ENCODE data around the gene SPANXD. TPM values are rescaled to one million over a fixed set of nuclear protein-coding genes. Genes with fewer than 3 reads are reported as not detected.
"Not testable (repeated sequence)": the region's sequence is repeated elsewhere in the genome, so short reads cannot be mapped to it uniquely, and the experiment has no call there.

Gene SPANXD
- total RNA-seq (2014; rRNA removed; shearing (Covaris generic); ENCODE audit: low replicate concordance) = not detected in 2 replicates

- H3K9ac ChIP-seq (ENCODE audit: low read length); H4K20me1 ChIP-seq (ENCODE audit: insufficient read depth, low read depth, low read length); H3K27ac ChIP-seq (ENCODE audit: low read length); H3K9me2 ChIP-seq (replicated peaks; ENCODE audit: insufficient read depth, low read length); DNase-seq; H3K27me3 ChIP-seq (ENCODE audit: low read length); H3K4me2 ChIP-seq (ENCODE audit: low read depth, low read length, poor library complexity, severe bottlenecking); H3K4me3 ChIP-seq (ENCODE audit: low read length); H3K4me1 ChIP-seq (ENCODE audit: low read length); H3K36me3 ChIP-seq (ENCODE audit: insufficient read depth, low read length); H3K9me3 ChIP-seq (ENCODE audit: low read length); H2AFZ ChIP-seq (ENCODE audit: low read length); H3K79me2 ChIP-seq (ENCODE audit: low read length): not testable (repeated sequence)
These were observed at the start of gene SPANXD for GRCh38 chrX:141698639-141699038. TSS of gene SPANXD (minus strand) at chrX:141698739. CDS start at chrX:141698405, 334 bp downstream.

- Histone ChIP-seq H3K27ac (ENCODE audit: low read length) (no peak overlapping the region), H3K9me3 (ENCODE audit: low read length) (peaks cover 20% of the 10 kb centered on the region), H3K4me1 (ENCODE audit: low read length) (no peaks in the 10 kb centered on the region), H3K36me3 (ENCODE audit: insufficient read depth, low read length) (no peaks in the 10 kb centered on the region), H2AFZ (ENCODE audit: low read length) (no peak overlapping the region), H3K9me2 (replicated peaks; ENCODE audit: insufficient read depth, low read length) (no peaks in the 10 kb centered on the region), H3K4me3 (ENCODE audit: low read length) (no peak overlapping the region), H3K79me2 (ENCODE audit: low read length) (no peaks in the 10 kb centered on the region), H3K4me2 (ENCODE audit: low read depth, low read length, poor library complexity, severe bottlenecking) (no peak overlapping the region), H4K20me1 (ENCODE audit: insufficient read depth, low read depth, low read length) (no peaks in the 10 kb centered on the region), H3K27me3 (ENCODE audit: low read length) (no peaks in the 10 kb centered on the region), H3K9ac (ENCODE audit: low read length) (no peak overlapping the region)
- no peak for DNase-seq
These were observed 44.1 kb upstream of the SPANXD start for GRCh38 chrX:141742666-141743065.

DNA sequence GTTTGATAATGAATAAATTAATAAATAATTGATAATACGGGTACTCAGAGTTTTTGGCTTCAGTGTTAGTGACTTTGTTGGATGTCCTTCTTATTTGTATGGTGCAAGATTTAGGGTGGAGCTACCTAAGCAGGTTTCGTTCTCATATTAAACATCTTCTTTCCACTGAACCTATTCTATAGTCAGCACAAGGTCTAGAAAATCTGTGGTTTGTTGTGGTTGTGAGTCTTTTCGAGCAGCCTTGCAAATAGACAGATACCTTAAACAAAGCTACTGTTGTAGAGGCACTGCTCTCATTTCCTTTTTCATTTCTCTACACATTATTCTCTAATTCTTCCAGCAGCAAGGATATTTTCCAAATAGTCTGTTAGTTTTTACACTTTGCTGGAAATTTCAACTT lies 38.1 kb upstream of the SPANXD start:
- H3K4me2 ChIP-seq (ENCODE audit: low read depth, low read length, poor library complexity, severe bottlenecking) = no peak overlapping the region
- H3K9ac ChIP-seq (ENCODE audit: low read length) = no peak overlapping the region
- no peak overlapping the region for H3K4me3 ChIP-seq (ENCODE audit: low read length)
- no peaks in the 10 kb centered on the region for H3K36me3 ChIP-seq (ENCODE audit: insufficient read depth, low read length)
- H2AFZ ChIP-seq (ENCODE audit: low read length) = no peak overlapping the region
- DNase-seq = no peak
- H3K4me1 ChIP-seq (ENCODE audit: low read length) = no peaks in the 10 kb centered on the region
- no peaks in the 10 kb centered on the region for H3K79me2 ChIP-seq (ENCODE audit: low read length)
- no peak overlapping the region for H3K27ac ChIP-seq (ENCODE audit: low read length)
- H4K20me1 ChIP-seq (ENCODE audit: insufficient read depth, low read depth, low read length) = no peaks in the 10 kb centered on the region
- no peaks in the 10 kb centered on the region for H3K9me2 ChIP-seq (replicated peaks; ENCODE audit: insufficient read depth, low read length)
- H3K9me3 ChIP-seq (ENCODE audit: low read length) = peaks cover 15% of the 10 kb centered on the region
- H3K27me3 ChIP-seq (ENCODE audit: low read length) = no peaks in the 10 kb centered on the region

DNA sequence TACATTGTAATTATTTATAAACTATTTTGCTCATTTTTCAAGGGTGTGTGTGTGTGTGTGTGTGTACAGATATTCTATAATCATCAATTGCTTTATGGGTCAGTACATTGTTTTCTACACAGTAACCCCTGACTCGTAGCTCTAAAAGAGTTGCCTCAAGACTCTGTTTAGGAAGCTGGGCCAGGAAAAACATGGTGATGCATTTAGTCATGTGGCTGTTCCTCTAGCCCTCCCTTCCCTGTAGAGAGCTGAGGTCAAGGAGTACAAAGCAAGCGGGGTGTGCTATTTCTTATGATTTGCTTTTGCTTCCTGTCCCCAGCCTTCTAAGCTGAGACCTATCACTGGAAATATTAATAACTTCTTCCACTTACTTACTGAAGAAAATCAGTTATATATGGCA lies 34.8 kb upstream of the SPANXD start:
- Histone ChIP-seq H3K9me3 (ENCODE audit: low read length) (peaks cover 9% of the 10 kb centered on the region), H3K9me2 (replicated peaks; ENCODE audit: insufficient read depth, low read length) (no peaks in the 10 kb centered on the region), H3K27me3 (ENCODE audit: low read length) (no peaks in the 10 kb centered on the region), H3K4me2 (ENCODE audit: low read depth, low read length, poor library complexity, severe bottlenecking) (no peak overlapping the region), H2AFZ (ENCODE audit: low read length) (no peak overlapping the region), H3K79me2 (ENCODE audit: low read length) (no peaks in the 10 kb centered on the region), H3K4me3 (ENCODE audit: low read length) (no peak overlapping the region), H3K4me1 (ENCODE audit: low read length) (no peaks in the 10 kb centered on the region), H4K20me1 (ENCODE audit: insufficient read depth, low read depth, low read length) (no peaks in the 10 kb centered on the region), H3K36me3 (ENCODE audit: insufficient read depth, low read length) (no peaks in the 10 kb centered on the region), H3K27ac (ENCODE audit: low read length) (no peak overlapping the region), H3K9ac (ENCODE audit: low read length) (no peak overlapping the region)
- no peak for DNase-seq

DNA sequence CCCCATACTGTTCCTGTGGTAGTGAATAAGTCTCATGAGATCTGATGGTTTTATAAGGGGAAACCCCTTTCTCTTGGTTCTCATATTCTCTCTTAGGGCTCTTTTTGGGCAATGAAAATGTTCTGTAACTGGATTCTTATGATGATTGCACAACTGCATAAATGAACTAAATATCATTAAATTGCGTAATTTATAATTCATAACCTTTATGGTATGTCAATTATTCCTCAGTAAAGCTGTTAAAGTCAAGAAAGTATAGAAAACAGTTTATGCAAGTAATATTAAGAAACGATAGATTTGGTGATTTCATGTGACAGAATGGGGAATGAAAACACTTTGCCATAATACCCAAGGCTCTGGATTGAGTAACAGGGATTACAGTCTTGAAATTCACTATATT lies 33.5 kb upstream of the SPANXD start:
- H3K9me3 ChIP-seq (ENCODE audit: low read length) = peaks cover 12% of the 10 kb centered on the region
- no peak for DNase-seq
- no peaks in the 10 kb centered on the region; the same call in 1 of the 2 replicates for H3K9me2 ChIP-seq (replicated peaks; ENCODE audit: insufficient read depth, low read length)
- no peak overlapping the region for H3K9ac ChIP-seq (ENCODE audit: low read length)
- no peak overlapping the region for H3K27ac ChIP-seq (ENCODE audit: low read length)
- H3K4me2 ChIP-seq (ENCODE audit: low read depth, low read length, poor library complexity, severe bottlenecking) = no peak overlapping the region
- H3K36me3 ChIP-seq (ENCODE audit: insufficient read depth, low read length) = no peaks in the 10 kb centered on the region
- H3K4me3 ChIP-seq (ENCODE audit: low read length) = no peak overlapping the region
- no peaks in the 10 kb centered on the region for H4K20me1 ChIP-seq (ENCODE audit: insufficient read depth, low read depth, low read length)
- H3K4me1 ChIP-seq (ENCODE audit: low read length) = no peaks in the 10 kb centered on the region
- H2AFZ ChIP-seq (ENCODE audit: low read length) = no peak overlapping the region
- no peaks in the 10 kb centered on the region for H3K79me2 ChIP-seq (ENCODE audit: low read length)
- no peaks in the 10 kb centered on the region for H3K27me3 ChIP-seq (ENCODE audit: low read length)

GRCh38 chrX:141724186-141724585 lies 25.6 kb upstream of the SPANXD start:
- H3K4me2 ChIP-seq (ENCODE audit: low read depth, low read length, poor library complexity, severe bottlenecking) = no peak overlapping the region
- no peaks in the 10 kb centered on the region for H4K20me1 ChIP-seq (ENCODE audit: insufficient read depth, low read depth, low read length)
- H3K9ac ChIP-seq (ENCODE audit: low read length) = no peak overlapping the region
- no peaks in the 10 kb centered on the region for H3K27me3 ChIP-seq (ENCODE audit: low read length)
- H3K9me3 ChIP-seq (ENCODE audit: low read length) = peaks cover 22% of the 10 kb centered on the region
- H3K27ac ChIP-seq (ENCODE audit: low read length) = no peak overlapping the region
- H2AFZ ChIP-seq (ENCODE audit: low read length) = no peak overlapping the region
- no peak overlapping the region for H3K4me3 ChIP-seq (ENCODE audit: low read length)
- no peaks in the 10 kb centered on the region for H3K79me2 ChIP-seq (ENCODE audit: low read length)
- no peaks in the 10 kb centered on the region; the same call in 1 of the 2 replicates for H3K9me2 ChIP-seq (replicated peaks; ENCODE audit: insufficient read depth, low read length)
- no peaks in the 10 kb centered on the region for H3K4me1 ChIP-seq (ENCODE audit: low read length)
- DNase-seq = no peak
- no peaks in the 10 kb centered on the region for H3K36me3 ChIP-seq (ENCODE audit: insufficient read depth, low read length)

- Histone ChIP-seq H3K9ac (ENCODE audit: low read length) (no peak overlapping the region), H3K4me3 (ENCODE audit: low read length) (no peak overlapping the region), H3K9me3 (ENCODE audit: low read length) (peaks cover 12% of the 10 kb centered on the region), H3K79me2 (ENCODE audit: low read length) (no peaks in the 10 kb centered on the region), H3K27me3 (ENCODE audit: low read length) (no peaks in the 10 kb centered on the region), H4K20me1 (ENCODE audit: insufficient read depth, low read depth, low read length) (no peaks in the 10 kb centered on the region), H3K27ac (ENCODE audit: low read length) (no peak overlapping the region), H3K36me3 (ENCODE audit: insufficient read depth, low read length) (no peaks in the 10 kb centered on the region), H3K4me1 (ENCODE audit: low read length) (no peaks in the 10 kb centered on the region), H3K9me2 (replicated peaks; ENCODE audit: insufficient read depth, low read length) (no peaks in the 10 kb centered on the region), H2AFZ (ENCODE audit: low read length) (no peak overlapping the region), H3K4me2 (ENCODE audit: low read depth, low read length, poor library complexity, severe bottlenecking) (no peak overlapping the region)
- no peak for DNase-seq
These were observed 16.1 kb upstream of the SPANXD start for GRCh38 chrX:141714680-141715079.

DNA sequence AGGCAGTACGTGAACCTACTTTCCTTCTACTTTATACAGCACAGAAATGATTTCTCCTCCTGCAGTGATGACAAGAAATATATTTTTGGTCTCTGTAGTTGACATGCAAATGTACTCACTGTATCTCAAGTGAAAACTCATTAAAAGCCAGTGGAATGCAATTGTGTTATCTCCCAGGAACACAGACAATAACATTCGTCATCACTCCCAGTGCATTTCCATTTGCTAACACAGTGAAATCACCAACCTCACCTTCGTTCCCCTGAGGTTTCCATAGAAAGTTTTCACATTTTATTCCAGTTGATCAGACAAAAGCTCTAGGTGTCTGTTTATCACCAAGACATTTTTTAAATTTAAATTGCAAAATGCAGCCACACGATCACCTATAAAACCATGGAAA lies 2.5 kb upstream of the SPANXD start:
- Histone ChIP-seq H3K9ac (ENCODE audit: low read length) (no peak overlapping the region), H3K79me2 (ENCODE audit: low read length) (no peaks in the 10 kb centered on the region), H3K4me1 (ENCODE audit: low read length) (no peaks in the 10 kb centered on the region), H2AFZ (ENCODE audit: low read length) (no peak overlapping the region), H3K9me2 (replicated peaks; ENCODE audit: insufficient read depth, low read length) (no peaks in the 10 kb centered on the region), H3K4me2 (ENCODE audit: low read depth, low read length, poor library complexity, severe bottlenecking) (no peak overlapping the region), H3K4me3 (ENCODE audit: low read length) (no peak overlapping the region), H3K27ac (ENCODE audit: low read length) (no peak overlapping the region), H3K27me3 (ENCODE audit: low read length) (no peaks in the 10 kb centered on the region), H3K36me3 (ENCODE audit: insufficient read depth, low read length) (no peaks in the 10 kb centered on the region), H3K9me3 (ENCODE audit: low read length) (no peaks in the 10 kb centered on the region; the same call in 1 of the 2 replicates), H4K20me1 (ENCODE audit: insufficient read depth, low read depth, low read length) (no peaks in the 10 kb centered on the region)
- DNase-seq = no peak

GRCh38 chrX:141673946-141674345 lies 24.6 kb downstream of the SPANXD start:
- H3K27ac ChIP-seq (ENCODE audit: low read length) = no peak overlapping the region
- H3K9me2 ChIP-seq (replicated peaks; ENCODE audit: insufficient read depth, low read length) = no peaks in the 10 kb centered on the region
- no peak overlapping the region for H3K4me2 ChIP-seq (ENCODE audit: low read depth, low read length, poor library complexity, severe bottlenecking)
- H4K20me1 ChIP-seq (ENCODE audit: insufficient read depth, low read depth, low read length) = no peaks in the 10 kb centered on the region
- no peak overlapping the region for H3K4me3 ChIP-seq (ENCODE audit: low read length)
- H3K4me1 ChIP-seq (ENCODE audit: low read length) = no peaks in the 10 kb centered on the region
- no peaks in the 10 kb centered on the region for H3K27me3 ChIP-seq (ENCODE audit: low read length)
- no peak for DNase-seq
- H3K79me2 ChIP-seq (ENCODE audit: low read length) = no peaks in the 10 kb centered on the region
- H3K36me3 ChIP-seq (ENCODE audit: insufficient read depth, low read length) = no peaks in the 10 kb centered on the region
- H3K9me3 ChIP-seq (ENCODE audit: low read length) = peaks cover 19% of the 10 kb centered on the region
- no peak overlapping the region for H2AFZ ChIP-seq (ENCODE audit: low read length)
- H3K9ac ChIP-seq (ENCODE audit: low read length) = no peak overlapping the region
